SK-N-MC (cell line): ENCODE measurements around the gene SMPD3.

Source experiments
- EZH2 ChIP-seq: fragments of 200-600 bp; sonication (generic); IDR thresholded peaks from one replicate; pipeline ENCODE4 v1.6.1; 2017; ENCODE audit warnings: antibody characterized with exemption
- FOXP2 ChIP-seq: optimal IDR thresholded peaks from 2 replicates; pipeline ENCODE3; 2011; ENCODE audit warnings: mild to moderate bottlenecking, moderate library complexity; ENCODE audit not compliant: insufficient read depth; ENCODE audit errors: extremely low read length, control extremely low read depth
- POLR2AphosphoS5 ChIP-seq: IDR thresholded peaks from 2 replicates; pipeline ENCODE4 v1.6.1; 2012; ENCODE audit warnings: mild to moderate bottlenecking, low read depth, low read length, borderline replicate concordance

DNA sequence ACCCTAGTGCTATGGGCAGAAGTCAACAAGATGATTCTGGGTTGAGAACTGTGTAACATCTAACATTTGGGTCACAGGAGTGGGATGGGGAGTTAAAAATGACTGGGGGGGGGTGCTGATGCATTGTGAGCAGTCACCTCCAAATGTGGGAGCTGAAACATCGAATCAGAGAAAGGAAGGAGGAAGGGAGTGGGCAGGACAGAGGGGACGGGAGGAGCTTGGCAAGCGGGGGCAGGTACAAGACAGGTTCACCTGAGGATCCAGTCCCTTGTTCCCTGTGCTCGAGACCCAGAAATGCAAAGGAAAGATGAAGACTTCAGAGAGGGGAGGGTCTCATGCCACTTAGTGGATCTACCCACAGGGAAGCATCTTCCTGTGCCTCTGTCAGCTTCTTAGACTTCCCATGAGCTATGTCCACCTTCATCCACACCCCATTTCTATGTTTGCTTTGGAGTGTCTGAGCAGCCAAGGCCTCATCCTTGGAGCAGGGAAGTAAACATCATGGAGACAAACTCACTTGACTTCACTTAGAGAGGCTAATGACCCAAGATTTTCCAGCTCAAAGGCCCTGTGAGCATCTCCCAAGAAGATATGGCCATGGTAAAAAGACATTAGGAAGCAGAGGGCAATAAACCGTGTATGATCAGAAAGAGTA, 20.5 kb downstream of the SMPD3 start:
- TF ChIP-seq POLR2AphosphoS5: no peak
- TF ChIP-seq EZH2: no peak
- TF ChIP-seq FOXP2: no peak
